ENCODE data around the gene FBXL20.
"Not testable (repeated sequence)": the region's sequence is repeated elsewhere in the genome, so short reads cannot be mapped to it uniquely, and the experiment has no call there.

FBXL20 gene

DNA sequence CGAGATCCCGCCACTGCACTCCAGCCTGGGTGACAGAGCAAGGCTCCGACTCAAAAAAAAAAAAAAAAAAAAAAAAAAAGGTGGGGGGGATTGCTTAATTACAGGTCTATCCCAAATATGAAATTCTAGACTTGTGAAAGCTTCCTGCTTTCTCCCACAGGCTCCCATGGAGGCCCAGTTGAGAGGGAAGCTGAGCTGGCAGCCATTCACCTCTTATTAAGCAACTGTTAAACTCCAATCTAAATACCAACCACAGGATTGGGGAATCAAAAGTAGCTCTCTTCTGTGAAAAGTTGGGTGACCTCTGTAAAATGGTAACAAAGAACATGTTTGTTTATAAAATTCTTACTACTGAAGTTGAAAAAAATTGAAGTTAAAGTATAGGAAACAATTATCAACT, 129.9 kb downstream of the FBXL20 start:
- in situ Hi-C loops (cut with MboI; ENCODE audit: low sequenced_read_pairs, unreplicated experiment) = no loop called here
- no peak for DNase-seq (ENCODE audit: low spot score)
- TF ChIP-seq, protein P1, sequence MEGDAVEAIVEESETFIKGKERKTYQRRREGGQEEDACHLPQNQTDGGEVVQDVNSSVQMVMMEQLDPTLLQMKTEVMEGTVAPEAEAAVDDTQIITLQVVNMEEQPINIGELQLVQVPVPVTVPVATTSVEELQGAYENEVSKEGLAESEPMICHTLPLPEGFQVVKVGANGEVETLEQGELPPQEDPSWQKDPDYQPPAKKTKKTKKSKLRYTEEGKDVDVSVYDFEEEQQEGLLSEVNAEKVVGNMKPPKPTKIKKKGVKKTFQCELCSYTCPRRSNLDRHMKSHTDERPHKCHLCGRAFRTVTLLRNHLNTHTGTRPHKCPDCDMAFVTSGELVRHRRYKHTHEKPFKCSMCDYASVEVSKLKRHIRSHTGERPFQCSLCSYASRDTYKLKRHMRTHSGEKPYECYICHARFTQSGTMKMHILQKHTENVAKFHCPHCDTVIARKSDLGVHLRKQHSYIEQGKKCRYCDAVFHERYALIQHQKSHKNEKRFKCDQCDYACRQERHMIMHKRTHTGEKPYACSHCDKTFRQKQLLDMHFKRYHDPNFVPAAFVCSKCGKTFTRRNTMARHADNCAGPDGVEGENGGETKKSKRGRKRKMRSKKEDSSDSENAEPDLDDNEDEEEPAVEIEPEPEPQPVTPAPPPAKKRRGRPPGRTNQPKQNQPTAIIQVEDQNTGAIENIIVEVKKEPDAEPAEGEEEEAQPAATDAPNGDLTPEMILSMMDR (IDR thresholded peaks at IDR 0.05; ENCODE audit: borderline replicate concordance, control extremely low read depth, extremely low read depth, insufficient read depth, missing control alignments) = no peak

GRCh38 chr17:39270923-39271322, 130.5 kb downstream of the FBXL20 start:
- TF ChIP-seq, protein P1 (IDR thresholded peaks at IDR 0.05; ENCODE audit: borderline replicate concordance, control extremely low read depth, extremely low read depth, insufficient read depth, missing control alignments) = no peak
- peak; percentile 38 for DNase-seq (ENCODE audit: low spot score)
- in situ Hi-C loops (cut with MboI; ENCODE audit: low sequenced_read_pairs, unreplicated experiment) = no loop called here

DNA sequence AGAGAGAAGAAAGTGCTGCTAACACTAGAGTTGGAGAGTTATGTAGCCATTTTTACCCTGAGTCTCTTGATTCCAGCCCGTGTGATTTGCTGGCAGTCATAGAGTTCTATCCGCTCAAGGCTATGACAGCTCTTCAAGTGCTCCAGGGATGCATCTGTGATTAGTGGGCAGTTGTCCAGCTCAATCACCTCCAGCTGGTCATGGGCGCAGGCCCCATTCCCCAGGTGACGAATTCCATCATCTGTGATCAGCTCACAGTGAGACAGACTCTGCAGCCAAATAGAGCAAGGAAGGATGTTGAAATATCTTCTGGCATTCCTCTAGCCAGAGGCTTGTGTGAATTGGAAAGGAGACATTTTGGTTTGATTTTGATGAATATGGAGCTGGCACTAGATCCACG, 137.3 kb downstream of the FBXL20 start:
- in situ Hi-C loops (cut with MboI; ENCODE audit: low sequenced_read_pairs, unreplicated experiment) = no loop called here
- TF ChIP-seq, protein P1 (IDR thresholded peaks at IDR 0.05; ENCODE audit: borderline replicate concordance, control extremely low read depth, extremely low read depth, insufficient read depth, missing control alignments) = no peak
- DNase-seq (ENCODE audit: low spot score) = no peak

DNA sequence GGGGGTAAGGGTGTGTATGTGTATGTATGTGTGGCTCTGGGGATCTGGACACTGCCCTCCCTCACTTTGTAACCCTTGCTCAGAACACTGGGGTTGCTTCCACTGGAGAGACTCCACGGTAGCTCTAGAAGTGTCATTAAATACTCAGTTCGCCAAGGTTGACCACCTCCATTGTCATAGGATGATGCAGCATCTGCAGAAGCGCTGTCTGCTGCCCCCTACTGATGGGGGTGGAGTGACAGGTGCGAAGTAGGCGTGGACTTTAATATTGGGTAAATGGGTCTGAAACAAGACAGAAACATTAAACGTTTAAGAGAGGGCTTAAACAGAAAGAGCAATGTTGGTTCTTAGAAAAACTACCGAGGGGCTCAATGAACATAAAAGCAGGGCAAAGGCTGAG, 140.1 kb downstream of the FBXL20 start:
- in situ Hi-C loops (cut with MboI; ENCODE audit: low sequenced_read_pairs, unreplicated experiment) = no loop called here
- DNase-seq (ENCODE audit: low spot score) = no peak
- TF ChIP-seq, protein P1 (IDR thresholded peaks at IDR 0.05; ENCODE audit: borderline replicate concordance, control extremely low read depth, extremely low read depth, insufficient read depth, missing control alignments) = peak; percentile 19

DNA sequence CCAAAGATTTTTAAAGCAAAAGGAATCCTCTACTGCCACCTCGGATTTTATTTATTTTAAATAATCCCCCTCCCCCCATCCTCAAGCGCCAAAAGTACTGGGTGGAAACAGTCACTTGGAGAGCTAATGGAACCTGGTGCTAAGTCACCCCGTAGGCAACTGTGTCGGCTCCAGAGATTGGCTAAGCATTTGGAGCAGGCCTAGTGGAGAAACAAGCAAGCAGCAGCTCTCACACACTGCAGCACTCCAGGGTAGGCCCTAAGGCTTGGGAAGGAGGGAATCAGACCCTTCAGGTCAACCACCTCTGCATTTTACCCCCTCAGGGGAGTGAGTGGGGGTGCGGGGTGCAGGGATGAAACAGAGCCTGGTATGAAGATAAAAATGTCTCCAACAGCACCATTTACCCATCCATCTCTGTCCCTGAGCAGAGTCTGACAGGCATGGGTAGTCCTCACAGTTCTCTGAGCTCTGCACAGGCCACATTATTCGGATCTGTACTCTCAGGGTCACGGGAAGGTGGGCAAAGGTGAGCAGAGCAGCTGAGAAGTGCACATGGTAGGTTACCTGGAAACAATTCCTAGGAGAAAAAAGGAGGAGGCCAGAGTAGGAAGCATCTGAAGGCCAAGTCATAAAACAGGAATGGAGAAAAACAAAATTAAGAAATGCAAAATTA, 148.5 kb downstream of the FBXL20 start:
- in situ Hi-C loops (cut with MboI; ENCODE audit: low sequenced_read_pairs, unreplicated experiment) = no loop called here
- TF ChIP-seq, protein P1 (IDR thresholded peaks at IDR 0.05; ENCODE audit: borderline replicate concordance, control extremely low read depth, extremely low read depth, insufficient read depth, missing control alignments) = no peak
- DNase-seq (ENCODE audit: low spot score) = no peak

DNA sequence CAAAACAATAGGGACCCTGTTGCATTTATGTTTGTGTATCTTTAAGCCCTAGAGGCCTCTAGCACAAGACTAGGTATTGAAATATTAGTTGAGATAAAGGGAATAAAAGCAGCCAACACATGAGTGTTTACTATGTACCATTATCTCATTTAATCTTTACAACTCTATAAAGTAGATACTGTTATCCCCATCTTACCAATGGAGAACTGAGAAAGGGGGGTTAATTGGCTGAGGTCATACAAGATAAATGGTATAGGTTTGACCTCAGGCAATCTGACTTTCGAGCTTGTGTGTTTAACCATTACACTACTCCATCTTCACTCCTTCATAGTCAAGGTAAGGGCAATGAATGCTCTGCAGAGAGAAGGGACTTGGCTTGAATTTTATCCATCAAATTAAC, 149.4 kb downstream of the FBXL20 start:
- TF ChIP-seq, protein P1 (IDR thresholded peaks at IDR 0.05; ENCODE audit: borderline replicate concordance, control extremely low read depth, extremely low read depth, insufficient read depth, missing control alignments) = no peak
- in situ Hi-C loops (cut with MboI; ENCODE audit: low sequenced_read_pairs, unreplicated experiment) = no loop called here

DNA sequence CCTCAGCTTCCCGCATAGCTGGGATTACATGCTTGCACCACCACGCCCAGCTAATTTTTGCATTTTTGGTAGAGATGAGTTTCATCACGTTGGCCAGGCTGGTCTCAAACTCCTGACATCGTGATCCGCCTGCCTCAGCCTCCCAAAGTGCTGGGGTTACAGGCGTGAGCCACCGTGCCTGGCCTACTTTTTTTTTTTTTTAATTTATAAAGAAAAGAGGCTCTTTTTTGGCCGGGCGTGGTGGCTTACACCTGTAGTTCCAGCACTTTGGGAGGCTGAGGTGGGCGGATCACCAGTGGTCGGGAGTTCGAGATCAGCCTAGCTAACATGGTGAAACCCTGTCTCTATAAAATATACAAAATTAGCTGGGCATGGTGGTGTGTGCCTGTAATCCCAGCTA, 151.3 kb downstream of the FBXL20 start:
- in situ Hi-C loops (cut with MboI; ENCODE audit: low sequenced_read_pairs, unreplicated experiment); DNase-seq (ENCODE audit: low spot score): not testable (repeated sequence)

More for the DNA sequence above, 149.4 kb downstream of the FBXL20 start:
- DNase-seq (ENCODE audit: low spot score) = no peak
